HG03103 (cell line): ENCODE results near the gene FAM20C.
"Not testable (repeated sequence)": the region's sequence is repeated elsewhere in the genome, so short reads cannot be mapped to it uniquely, and the experiment has no call there.

ENCODE experiments used
- ATAC-seq: cut with Tn5 transposase; IDR thresholded peaks from one replicate; pipeline ENCODE4 v1.9.1; 2021; ENCODE audit warnings: low read depth; ENCODE audit not compliant: unreplicated experiment

FAM20C gene

DNA sequence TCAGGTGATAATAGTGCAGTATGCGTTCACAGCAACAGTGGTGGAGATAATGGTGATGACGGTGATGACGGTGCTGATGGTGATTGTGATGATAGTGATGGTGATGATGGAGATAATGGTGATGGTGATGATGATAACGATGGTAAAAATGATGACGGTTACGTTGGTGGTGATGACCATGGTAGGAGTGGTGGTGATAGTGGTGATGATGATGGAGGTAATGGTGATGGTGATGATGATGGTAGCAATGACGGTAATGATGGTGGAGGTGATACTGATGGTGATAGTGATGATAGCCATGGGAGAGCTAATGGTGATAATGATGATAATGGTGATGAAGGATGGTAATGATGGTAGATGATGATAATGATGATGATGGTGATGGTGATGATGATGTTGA, 45.0 kb downstream of the FAM20C start:
- ATAC-seq, result no peak

DNA sequence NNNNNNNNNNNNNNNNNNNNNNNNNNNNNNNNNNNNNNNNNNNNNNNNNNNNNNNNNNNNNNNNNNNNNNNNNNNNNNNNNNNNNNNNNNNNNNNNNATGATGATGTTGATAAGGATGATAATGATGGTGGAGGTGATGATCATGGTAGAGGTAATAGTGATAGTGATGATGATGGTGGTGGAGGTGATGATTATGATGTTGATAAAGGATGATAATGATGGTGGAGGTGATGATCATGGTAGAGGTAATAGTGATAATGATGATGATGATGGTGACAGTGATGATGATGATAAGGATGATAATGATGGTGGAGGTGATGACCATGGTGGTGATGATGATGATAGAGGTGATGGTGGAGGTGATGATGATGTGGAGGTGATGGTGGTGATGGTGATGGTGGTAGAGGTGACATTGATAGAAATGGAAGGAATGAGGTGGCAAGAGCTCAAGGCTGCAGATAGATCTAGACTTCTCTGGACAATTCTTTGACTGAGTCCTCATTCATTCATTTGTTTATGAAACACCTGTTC, 47.8 kb downstream of the FAM20C start:
- no peak for ATAC-seq

- no peak for ATAC-seq
These were observed 48.6 kb downstream of the FAM20C start for GRCh38 chr7:240887-241421.

GRCh38 chr7:241513-241912, 49.1 kb downstream of the FAM20C start:
- no peak for ATAC-seq

DNA sequence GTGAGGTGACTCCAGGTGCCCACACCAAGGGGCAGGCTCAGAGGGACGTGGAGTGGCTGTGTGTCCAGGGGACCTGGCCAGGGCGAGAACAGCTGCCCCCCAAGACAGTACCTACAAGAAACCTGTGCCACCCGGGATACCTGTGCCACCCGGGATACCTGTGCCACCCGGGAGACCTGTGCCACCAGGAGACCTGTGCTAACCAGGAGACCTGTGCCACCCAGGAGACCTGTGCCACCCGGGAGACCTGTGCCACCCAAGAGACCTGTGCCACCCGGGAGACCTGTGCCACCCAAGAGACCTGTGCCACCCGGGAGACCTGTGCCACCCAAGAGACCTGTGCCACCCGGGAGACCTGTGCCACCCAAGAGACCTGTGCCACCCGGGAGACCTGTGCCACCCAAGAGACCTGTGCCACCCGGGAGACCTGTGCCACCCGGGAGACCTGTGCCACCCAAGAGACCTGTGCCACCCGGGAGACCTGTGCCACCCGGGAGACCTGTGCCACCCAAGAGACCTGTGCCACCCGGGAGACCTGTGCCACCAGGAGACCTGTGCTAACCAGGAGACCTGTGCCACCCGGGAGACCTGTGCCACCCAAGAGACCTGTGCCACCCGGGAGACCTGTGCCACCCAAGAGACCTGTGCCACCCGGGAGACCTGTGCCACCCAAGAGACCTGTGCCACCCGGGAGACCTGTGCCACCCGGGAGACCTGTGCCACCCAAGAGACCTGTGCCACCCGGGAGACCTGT, 50.6 kb downstream of the FAM20C start:
- not testable (repeated sequence) for ATAC-seq

- not testable (repeated sequence) for ATAC-seq
These were observed 51.2 kb downstream of the FAM20C start for GRCh38 chr7:243580-243978.

GRCh38 chr7:244974-245373, 52.6 kb downstream of the FAM20C start:
- ATAC-seq, result no peak

- no peak for ATAC-seq
These were observed 53.4 kb downstream of the FAM20C start for GRCh38 chr7:245574-246295.

DNA sequence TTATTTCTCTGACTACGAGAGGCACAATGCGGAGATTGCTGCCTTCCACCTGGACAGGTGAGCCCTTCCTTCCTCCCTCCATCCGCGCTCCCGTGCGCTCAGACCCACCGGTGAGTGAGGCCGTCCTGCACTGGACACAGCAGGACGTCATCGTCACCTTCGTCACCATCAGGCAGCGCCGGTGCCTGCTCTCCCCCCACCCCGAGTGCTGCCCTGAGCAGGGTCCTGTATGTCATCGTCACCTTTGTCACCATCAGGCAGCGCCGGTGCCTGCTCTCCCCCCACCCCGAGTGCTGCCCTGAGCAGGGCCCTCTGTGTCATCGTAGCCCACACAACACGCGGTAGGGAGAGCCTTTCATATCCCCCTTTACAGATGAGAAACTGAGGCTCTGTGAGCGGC, 54.1 kb downstream of the FAM20C start:
- no peak for ATAC-seq

DNA sequence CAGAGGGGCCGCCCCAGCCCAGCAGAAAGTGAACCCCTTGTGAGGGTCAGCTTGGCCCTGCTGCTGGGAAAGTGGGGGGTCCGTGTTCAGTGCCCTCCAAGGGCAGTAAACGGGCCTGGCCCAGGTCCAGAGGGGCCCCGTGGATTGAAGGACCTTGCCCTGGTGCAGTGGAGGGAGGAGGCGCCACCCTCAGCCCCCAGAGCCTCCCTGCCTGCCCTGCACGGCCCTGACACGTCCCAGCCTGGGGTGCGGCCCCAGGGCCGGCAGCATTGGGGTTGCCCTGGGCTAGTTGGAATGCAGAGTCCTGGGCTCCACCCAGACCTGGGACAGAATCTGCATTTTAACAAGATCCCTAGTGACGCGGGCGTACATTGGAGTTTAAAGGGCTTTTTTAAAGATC, 54.8 kb downstream of the FAM20C start:
- no peak for ATAC-seq

GRCh38 chr7:247636-248035, 55.3 kb downstream of the FAM20C start:
- no peak for ATAC-seq

DNA sequence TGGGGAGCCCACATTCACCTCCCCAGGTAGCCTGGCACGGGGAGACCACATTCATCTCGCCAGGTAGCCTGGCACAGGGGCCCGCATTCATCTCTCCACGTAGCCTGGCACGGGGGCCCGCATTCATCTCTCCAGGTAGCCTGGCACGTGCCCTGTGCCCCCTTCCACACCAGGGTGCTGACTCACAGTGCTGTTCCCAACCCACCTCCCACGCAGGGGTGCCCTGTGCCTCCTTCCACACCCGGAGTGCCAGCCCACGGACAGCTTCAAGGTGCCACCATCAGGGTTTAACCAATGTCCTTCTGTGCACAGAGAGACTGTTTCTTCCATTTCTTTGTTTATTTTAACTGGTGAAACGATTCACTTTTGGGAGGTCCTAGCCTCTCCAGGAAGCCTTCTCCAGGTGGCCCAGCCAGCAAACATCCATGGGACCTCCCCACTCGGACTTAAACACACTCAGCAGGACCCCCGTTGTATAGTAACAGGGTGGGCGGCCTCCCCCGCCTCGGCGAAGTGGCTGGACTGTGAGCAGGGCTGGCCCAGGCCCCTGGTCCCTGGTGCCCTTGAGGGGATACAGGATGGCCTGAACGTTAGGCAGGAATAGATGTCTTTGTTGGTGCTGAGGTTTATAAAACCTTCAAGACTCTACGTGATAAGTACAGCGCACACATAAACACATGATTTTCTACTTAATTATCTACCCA, 56.5 kb downstream of the FAM20C start:
- ATAC-seq, result no peak

DNA sequence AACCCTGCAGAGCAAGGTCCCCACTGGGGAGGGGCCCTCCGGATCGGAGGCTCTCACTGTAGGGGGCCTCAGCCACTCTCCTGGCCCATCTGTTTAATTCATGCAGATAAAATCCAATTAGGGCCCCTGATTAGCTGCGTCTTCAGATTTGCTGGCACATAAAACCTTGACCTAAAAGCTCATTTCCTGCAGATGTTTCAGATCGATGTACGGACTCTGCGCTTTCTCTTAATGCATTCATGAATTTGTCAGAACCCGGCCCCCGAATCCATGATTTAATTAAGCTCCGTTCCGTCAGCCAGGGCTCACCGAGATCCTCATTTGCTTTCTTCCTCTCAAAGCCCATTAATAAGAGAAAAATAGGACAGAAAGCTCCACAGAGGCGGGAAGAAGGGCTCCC, 57.6 kb downstream of the FAM20C start:
- ATAC-seq, result no peak

- no peak for ATAC-seq
These were observed 58.2 kb downstream of the FAM20C start for GRCh38 chr7:250523-250922.

DNA sequence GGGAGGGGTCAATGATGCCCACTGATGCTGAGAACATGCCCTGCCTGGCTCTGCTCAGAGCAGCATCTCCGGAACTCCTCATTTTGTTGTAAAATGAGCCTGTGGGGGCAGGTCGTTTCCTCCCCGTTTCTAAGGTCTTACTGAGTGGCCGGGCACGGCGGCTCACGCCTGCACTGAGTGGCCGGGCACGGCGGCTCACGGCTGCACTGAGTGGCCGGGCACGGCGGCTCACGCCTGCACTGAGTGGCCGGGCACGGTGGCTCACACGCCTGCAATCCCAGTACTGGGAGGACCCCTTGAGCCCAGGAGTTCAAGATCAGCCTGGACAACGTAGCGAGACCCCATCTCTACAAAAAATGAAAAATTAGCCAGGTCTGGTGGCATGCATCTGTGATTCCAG, 58.6 kb downstream of the FAM20C start:
- no peak for ATAC-seq

GRCh38 chr7:251446-252175, 59.2 kb downstream of the FAM20C start:
- ATAC-seq, result no peak

GRCh38 chr7:252216-252965, 60.0 kb downstream of the FAM20C start:
- ATAC-seq, result no peak

DNA sequence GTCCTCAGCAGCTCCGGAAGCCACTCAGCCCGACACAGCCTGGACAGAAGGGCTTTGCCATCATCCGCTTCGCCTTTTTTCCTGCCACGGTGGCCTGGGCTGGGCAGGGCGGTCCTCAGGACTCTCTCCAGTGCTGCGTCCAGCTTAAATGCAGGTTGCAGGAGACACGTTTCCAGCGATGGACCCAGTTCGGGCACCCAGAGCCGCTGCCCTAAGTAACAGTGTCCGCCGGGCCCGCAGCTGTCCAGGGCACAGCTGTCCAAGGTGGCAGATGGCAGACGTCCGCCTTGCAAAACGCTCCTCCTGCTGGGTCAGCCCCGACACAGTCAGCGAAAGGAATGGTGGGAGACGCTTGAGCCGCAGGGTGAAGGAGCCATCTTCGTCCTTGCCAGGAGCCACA, 60.6 kb downstream of the FAM20C start:
- ATAC-seq, result no peak

- ATAC-seq, result no peak
These were observed 61.4 kb downstream of the FAM20C start for GRCh38 chr7:253581-254336.
